AG08395 (cell line): ENCODE data around the gene HSPA12A.

Experiments used
- DNase-seq: peaks from one replicate; pipeline ENCODE4 v3.0.0; 2012; ENCODE audit warnings: mixed read lengths, low spot score

Gene HSPA12A

GRCh38 chr10:116742367-116743265, at the start of gene HSPA12A:
Gene HSPA12A, minus strand, starts transcription at chr10:116742566. Its CDS starts 97 bp downstream, at chr10:116742469.
- DNase-seq, result peak; percentile 90

GRCh38 chr10:116791241-116791640, 48.9 kb upstream of the HSPA12A start:
- DNase-seq, result no peak

GRCh38 chr10:116787893-116788665, 45.7 kb upstream of the HSPA12A start:
- peak; percentile 70 for DNase-seq

DNA sequence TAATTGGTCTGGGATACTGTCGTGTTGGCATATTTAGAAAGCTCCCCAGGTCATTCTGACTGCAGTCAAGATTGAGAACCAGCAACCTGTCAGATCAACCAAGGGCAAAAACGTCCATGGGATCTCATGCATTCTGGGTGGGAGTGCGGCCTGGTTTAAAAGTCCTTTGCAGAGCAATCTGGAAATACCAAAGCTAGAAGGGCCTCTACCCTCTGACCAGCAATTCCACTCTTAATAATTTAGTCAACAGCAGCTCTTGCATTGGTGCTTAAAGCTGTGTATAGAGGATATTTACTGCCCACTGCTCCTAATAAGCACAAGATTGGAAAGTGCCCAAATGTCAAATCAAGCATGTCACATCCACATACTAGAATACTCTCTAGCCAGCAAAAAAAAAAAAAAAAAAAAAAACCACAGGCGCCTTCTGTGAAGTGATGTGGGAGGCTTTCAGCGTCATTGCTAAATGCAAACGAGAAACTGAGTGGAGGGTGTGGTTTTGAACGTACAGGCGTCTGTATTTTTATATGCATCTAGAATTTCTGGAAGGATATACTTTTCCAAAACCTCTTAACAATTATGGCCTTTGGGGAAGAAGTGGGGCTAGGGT, 44.8 kb upstream of the HSPA12A start:
- no peak for DNase-seq

GRCh38 chr10:116785867-116786266, 43.5 kb upstream of the HSPA12A start:
- no peak for DNase-seq

- no peak for DNase-seq
These were observed 42.9 kb upstream of the HSPA12A start for GRCh38 chr10:116785282-116785681.

- DNase-seq, result no peak
These were observed 42.3 kb upstream of the HSPA12A start for GRCh38 chr10:116784651-116785050.

GRCh38 chr10:116784035-116784434, 41.7 kb upstream of the HSPA12A start:
- no peak for DNase-seq

DNA sequence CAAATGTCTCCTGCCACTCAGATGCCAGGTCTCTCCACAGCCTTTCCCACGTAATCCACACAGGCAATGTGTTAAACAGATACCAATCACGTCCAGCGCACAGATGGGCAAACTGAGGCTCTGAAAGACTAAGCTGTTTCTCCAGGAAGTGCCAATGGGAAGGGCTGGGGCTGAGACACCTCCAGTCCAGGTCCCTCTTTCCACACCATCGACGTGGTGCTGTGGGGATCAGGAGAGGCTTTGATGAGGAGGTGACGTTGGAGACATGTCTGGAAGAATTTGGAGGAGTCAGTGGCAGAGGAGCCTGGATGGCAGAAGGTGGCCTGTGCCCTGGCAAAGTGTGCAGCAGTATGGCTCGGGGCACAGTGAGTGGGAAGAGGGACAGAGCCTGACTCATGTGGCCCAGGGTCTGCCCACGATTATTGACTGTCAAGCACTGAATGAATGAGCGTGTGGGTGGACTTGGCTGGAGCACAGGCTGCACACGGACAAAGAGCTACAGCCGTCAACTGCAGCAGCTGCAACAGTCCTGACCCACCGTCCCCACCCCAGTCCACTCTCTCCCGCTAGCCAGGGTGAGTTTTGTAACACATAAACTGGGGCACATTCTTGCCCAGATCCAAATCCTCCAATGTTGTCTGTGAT, 40.8 kb upstream of the HSPA12A start:
- DNase-seq, result no peak

DNA sequence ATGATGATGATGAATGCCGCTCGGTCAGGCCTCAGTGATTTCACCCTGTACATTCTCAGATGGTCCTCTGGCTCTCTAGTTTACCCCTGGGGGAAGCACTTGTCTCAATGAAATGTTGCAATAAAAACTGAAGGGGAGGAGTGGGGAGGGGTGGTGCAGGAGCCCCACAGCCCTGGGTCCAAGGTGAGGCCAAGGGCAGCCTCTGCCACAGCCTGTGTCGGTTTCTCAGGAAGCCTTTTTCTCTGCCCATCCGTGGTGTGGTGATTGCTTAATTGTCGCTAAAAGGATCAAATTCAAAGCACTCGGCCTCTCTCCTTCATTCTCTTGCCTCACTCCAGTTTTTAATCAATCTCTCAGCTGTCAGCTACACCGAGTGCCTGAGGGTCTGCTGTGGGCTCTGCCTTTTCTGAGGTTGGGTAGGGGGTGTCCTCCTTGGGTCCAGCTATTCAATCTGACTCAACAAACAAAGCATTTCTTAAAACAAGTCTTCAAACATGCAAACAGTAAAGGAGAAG, 39.1 kb upstream of the HSPA12A start:
- DNase-seq, result no peak

DNA sequence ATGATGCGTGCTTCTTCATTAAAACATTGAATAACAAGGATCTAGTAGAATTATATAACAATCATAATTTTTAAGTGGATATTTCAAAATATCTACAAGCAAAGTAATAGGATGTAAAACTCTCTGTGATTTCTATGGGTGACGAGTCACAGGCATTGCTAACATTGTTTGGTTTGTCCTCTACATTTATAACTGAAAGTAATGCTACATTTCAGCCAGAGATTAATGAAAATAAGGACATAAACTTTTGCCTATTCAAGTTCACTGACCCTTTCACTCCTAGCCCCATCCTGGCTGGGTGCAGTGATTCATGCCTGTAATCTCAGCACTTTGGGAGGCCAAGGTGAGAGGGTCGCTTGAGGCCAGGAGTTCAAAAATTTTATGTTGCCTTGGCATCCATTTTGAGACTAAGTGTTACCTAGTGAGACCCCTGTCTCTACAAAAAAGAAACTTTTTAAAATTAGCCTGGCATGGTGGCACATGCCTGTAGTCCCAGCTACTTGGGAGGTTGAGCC, 38.4 kb upstream of the HSPA12A start:
- no peak for DNase-seq

DNA sequence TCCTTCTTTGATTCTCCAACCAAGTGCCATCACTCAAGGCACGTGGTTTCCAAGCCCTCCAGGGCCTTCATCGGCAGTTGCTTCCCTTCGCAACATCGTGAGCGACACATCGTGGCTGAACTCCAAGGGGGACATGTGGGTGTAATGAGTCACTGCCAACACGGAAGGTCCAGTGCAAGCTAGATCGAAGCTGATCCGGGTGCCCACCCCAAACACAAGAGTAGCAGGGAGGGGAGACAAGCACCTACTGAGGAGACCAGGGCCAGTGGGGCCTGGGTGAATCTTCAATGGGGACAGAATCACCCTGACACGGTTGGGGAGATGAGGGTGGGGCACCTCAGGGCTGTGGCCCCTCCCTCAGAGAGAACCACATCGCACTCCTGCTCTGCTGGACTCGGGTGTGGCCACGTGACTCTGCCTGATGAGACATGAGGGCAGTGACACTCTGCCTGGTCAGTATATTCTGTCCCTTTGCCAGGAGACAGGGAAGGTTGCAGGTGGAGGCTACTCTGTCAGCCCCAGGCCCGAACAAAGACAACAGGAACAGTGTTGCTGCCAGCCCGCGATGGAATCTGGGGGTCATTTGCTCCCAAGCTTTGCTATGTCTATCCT, 36.8 kb upstream of the HSPA12A start:
- no peak for DNase-seq

DNA sequence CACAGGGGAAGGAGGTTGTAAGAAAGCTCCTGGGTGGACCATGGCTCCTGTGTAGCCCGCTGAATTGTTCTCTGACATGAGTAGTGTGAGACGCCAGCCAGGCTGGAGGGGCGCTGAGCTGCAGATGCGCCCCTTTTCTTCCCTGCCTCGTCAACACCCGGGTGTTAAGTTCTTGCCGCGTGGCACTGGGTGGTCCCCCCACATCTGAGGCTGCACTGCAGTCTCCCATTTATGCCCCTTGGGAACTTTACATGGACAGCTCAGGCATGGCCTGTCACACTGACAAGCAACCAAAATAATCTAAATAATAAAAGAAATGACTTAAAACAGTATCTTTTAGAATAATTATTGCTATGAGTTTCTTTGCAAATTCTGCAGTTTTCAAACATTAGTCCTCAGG, 34.6 kb upstream of the HSPA12A start:
- no peak for DNase-seq

DNA sequence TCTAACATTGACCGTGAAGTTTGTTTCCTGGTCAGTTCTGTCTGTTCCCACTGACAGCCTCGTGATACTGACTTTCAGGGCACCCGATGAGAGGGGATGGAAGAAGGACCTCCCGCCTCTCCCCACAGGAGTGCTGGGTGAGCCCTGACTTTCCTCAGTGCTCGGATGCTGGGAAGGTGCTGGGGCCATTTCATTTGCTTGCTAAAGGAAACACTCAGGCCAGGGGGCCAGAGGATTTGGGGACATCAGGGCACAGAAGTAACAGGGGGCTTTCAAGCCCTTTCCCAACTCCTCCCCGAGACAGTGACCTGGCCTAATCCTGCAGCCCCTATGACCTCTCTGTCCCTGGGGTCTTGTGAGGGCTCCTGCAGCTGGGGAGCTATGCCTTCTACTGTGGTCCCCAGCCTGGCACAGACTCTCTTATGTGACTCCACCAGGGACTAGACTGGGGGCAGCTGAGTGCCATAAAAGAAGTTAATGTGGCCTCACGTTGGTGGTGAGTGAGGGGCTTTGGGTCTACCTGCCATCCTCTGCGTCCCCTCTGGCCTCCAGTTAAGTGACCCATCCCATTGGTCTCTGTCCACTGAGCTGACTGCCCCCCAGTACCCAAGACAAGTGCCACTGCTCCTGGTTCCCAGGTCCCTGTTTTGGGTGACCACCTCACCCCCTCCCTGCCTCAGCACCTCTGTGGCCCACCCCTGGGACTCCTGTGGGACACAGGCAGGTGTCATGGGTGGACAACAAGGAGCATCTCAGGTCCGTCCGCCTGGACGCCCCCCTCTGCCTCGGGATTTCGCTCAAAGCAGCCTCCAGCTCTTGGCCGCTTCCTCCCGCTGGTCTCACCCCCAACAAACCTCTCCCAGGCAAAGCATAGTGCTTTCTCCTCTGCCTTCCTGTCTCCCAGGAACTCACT, 33.4 kb upstream of the HSPA12A start:
- DNase-seq, result no peak

GRCh38 chr10:116774728-116775151, 32.4 kb upstream of the HSPA12A start:
- DNase-seq, result no peak

DNA sequence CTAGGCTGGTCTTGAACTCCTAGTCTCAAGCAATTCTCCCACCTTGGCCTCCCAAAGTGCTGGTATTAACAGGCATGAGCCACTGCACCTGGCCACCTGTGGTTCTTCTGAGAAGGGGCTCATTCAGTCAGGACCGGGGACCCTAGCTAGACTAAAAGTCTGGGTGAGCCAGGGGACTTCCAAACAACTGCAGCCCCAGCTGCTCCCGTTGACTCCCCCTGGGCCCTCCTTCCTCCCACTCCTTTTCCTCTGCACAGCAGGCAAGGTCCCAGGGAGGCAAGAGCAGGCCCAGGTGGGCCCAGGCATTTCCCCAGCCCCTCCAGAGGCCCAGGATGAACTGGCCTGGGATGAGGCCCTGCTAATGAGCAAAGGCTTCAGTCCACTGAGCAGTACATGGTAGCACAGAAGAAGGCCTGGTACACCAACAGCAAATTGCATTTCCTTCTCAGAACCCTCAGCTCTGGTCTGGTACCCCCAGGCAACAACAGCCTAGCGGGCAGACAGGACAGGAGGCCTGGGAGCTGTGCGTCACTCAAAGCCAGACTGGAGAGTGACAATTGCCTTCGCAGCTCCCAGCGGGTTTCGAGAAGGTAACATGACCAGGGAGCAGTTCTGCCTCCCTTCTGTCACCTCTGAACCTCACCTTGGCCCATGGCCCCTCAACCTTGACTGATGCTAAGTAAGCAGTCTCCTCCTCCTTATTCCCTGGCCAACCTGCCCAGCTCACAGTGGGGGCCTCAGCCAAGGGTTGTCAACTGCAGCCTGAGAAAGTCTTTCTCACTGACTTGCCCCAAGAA, 30.7 kb upstream of the HSPA12A start:
- no peak for DNase-seq

- DNase-seq, result no peak
These were observed 29.7 kb upstream of the HSPA12A start for GRCh38 chr10:116771959-116772585.

DNA sequence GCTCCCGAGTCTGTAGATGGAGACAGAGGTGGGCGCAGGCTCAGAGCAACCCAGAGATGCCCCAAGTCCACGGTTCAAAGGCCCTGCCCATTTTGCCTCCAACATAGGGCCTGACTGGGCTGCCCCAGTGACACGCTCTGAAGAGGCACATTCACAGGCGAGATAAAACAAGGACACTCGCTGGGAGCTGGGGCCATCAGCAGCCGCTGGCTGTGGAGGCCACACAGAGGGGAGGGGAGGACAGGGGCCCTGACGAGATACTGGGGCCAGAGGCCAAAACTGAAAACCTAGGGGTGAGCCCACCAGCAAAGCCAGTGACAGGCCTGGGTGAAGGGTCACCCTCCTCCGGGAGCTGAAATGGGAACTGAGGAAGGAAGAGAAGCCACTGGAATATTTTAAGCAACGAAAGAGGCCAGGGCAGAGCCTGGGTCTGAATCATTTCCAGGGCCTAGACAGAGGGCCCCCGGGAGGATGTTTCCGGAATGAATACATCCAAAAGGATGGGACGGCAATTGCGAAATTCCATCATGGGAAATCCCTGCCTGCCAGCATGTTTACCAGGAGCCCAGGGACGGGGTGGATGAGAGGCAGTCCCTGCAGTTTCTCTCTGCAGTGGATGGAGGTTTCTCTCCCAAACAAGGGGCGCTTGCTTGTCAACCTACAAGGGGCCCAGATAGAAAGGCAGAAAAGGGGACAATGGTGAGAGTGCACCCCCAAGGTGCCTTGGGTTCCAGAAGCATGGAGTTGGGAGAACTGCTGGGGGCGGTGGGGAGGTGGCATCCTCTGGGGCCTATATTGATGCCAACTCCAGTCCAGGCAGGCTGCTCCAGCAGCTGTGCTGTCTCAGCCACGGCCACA, 29.0 kb upstream of the HSPA12A start:
- DNase-seq, result peak; percentile 93
